GM15510 (cell line): ENCODE results near the gene SMPD3.

Source experiments
- POLR2A ChIP-seq: IDR thresholded peaks from 3 replicates; pipeline ENCODE4 v1.6.1; 2011; ENCODE audit warnings: borderline replicate concordance; ENCODE audit not compliant: insufficient read length; ENCODE audit errors: extremely low read depth

SMPD3 gene

DNA sequence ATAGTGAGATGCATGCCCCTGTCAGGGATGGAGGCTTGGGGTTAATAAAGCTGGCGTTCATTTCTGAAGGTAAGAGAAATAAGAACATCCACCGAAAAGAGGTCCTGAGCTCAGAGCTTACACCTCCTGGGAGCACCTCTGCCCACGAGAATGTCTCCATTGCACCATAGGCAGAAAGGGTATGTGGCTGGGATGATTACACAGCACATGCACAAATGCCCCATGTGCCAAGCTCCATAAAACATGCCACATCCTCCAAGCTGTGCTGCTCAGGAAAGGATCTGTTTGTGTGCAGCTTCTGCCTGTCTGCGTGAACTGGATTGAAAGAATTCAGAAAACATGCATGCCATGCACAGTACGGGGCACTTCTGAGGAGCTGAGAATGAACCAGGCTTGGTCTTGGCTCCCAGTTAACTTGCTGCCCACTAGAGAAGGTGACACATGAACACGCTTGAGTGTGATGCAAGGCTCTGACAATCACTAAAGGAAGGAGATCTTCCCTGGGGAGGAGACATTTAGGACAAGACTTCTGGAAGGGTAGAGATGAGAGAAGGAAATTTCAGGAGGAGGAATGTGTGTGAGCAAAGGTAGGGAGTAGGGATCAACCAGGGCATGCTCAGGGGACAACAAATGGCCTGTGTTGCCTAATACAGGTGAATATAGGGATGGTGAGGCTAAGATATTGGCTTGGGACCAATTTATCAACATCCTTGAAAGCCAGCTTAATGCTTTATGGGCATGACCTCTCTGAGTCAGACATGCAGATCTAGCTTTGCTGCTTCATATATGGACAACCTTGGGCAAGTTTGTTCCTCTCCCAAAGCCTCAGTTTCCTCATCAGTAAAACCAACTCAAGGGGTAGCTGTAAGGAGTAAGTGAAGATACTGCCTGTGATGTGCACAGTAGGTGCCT, 32.0 kb upstream of the SMPD3 start:
- TF ChIP-seq POLR2A, result no peak

DNA sequence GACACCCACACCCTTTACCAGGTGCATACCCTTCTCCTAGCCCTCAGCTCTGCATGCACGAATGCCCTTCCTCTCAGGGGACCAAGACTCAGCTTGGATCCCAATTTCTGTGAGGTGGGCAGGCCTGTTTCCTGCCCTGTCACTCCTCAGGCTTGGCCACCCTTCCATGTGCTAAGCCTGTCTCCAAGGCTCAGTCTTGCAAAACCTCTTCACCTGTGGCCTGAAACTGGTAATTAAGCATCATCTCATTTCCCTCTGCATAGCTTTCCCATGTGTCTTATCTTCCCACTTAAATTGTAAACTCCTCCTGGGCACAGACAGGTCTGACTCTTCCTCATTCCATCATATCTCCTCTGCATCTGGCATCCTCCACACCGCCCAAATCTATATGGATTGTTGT, 31.0 kb upstream of the SMPD3 start:
- TF ChIP-seq POLR2A, result no peak

- no peak for TF ChIP-seq POLR2A
Observed at GRCh38 chr16:68478526-68479250, 30.4 kb upstream of the SMPD3 start.

DNA sequence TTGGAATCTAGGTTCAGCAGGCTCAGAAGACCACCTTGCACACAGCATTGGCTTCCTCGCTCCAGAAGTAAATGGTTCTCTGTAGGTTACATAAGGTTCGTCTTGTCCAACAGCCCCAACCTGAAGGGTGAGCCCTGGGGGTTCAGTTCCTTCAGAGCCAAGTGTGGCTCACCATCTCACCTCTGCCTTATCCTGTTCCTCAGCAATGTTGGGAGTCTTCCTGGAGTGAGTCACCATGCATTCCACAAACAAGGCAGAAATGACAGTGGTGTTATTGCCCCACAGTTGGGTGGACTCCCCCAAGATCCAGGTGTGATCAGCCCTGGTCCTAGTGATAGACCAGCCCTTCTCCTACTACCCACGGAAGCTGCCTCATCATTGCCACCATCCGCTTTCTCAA, 26.8 kb upstream of the SMPD3 start:
- TF ChIP-seq POLR2A, result no peak

DNA sequence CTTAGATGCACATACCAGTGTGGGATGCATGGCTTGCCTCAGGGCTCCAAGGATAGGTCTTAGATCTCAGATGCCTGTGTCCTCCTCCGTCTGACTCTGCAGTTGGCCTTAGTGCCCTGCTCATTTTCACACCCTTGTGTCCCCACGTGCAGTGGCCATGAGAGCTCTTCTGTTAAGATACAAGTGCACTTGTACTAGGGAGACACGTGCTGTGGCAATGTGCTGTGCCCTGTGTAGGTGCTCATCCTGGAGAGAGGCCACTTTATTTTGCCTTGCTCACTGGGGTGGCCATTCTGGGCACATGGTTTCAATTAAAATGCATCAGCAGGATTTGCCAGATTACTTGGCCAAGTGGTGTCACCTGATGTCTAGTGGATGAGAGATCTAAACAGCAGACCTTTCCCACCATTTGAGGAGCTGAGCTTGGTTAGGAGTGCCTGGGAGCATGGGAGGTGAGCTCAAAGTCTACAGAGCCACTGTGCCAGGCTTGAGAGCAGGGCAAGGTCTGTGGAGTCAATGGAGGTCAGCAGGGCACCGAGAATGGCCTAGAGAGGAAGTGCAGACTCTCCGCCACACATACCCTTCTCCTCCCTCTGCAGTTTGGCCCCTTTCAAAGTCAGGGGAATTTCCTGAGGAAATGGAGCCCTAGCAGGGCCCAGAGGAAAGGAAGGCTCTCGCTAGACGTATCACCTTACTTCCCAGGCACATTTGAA, 25.2 kb upstream of the SMPD3 start:
- TF ChIP-seq POLR2A, result no peak

DNA sequence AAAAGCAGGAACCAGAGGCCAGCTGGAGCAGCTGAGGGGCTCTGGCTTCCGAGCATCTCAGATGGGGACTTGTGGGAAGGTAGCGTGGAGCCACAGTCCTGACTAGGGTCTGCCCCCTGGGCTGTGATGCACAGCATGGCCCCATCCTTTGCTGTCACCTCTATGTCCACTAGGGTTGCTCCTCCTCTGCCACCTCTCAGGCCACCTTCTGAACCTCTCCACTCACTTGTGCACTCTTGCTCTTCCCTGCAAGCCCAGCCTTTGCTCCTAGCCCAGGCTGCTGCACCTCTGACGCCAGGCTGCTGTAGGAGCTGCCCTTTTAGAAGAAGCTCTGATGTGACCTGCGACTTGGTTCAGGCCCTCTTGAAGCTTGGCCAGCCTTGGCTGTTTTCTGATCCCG, 24.3 kb upstream of the SMPD3 start:
- TF ChIP-seq POLR2A, result no peak

- peak; percentile 39 for TF ChIP-seq POLR2A
Observed at GRCh38 chr16:68470461-68471150, 22.3 kb upstream of the SMPD3 start.

DNA sequence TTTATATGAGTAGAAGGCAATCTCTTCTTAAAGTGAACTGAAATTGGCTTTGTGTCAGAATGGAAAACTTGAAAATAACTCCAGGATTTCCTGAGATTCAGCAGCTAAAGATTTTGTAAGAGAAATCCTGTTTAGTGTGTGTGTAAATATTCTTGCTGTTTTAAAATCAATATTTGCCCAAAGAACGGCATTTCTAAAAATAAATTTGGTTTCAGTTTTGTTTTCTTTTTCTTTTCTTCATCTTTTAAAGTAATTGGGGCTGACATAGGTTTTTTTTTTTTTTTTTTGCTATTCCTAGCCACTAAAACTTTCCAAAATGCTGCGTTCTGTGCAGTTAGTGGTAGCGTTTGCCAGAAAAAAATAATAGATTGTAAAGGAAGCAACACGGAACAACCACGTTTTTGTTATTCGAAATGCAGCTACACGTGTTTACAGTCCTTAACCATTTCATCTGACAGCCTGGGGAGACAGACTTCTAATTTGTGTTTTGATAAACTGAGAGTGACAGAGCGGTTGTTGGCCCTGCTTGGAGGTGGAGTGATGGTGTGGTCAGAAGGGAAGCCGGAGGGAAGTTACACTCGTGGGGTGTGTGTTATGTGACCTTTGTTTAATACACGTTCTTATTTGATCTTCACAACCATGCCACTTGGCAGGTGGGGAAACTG, 21.6 kb upstream of the SMPD3 start:
- no peak for TF ChIP-seq POLR2A

GRCh38 chr16:68468842-68469241, 20.5 kb upstream of the SMPD3 start:
- no peak for TF ChIP-seq POLR2A

DNA sequence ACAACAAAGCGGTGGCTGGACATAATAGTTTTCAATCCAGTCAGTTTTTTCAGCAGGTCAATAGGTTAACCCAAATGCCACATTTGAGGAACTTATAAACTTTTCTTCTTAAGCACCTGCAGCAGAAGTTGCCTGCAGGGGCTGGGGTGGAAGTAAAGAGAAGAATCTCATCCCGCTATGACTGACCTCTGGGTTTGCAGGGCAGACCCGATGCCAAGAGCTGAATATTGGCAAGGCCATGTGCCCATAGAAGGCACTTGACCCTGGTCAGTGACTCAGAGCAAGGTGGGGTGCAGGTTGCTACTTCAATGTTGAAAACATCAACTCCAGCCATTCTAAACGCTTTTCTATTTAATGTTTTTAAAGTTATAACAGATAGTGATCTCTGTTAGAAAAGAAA, 17.9 kb upstream of the SMPD3 start:
- no peak for TF ChIP-seq POLR2A

GRCh38 chr16:68463904-68464303, 15.6 kb upstream of the SMPD3 start:
- TF ChIP-seq POLR2A, result no peak

- no peak for TF ChIP-seq POLR2A
Observed at GRCh38 chr16:68460067-68460466, 11.8 kb upstream of the SMPD3 start.

DNA sequence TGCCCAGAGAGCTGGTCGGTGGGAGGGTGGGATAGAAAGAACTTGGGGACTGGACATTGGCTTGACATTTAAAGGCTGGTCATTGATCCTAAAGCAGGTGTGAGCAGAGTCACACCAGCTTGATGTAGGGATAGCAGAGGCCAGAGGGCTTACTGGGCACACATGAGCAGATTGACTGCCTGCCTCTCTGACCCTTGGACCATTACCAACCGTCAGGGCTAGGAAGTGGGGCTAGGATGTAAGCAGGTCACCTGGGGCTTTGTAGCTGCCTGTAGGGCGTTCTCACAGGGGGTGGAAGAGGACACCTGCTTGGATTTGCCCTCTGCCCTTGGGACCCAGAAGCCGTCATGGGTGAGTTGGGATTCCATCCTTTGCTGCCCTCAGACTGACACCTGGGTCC, 11.1 kb upstream of the SMPD3 start:
- TF ChIP-seq POLR2A, result no peak

GRCh38 chr16:68458551-68458950, 10.2 kb upstream of the SMPD3 start:
- TF ChIP-seq POLR2A, result no peak
